8988T (cell line): ENCODE results near the gene TSPAN13.

ENCODE experiments used
- DNase-seq: peaks from one replicate; pipeline ENCODE4 v3.0.0; 2011

The TSPAN13 gene

DNA sequence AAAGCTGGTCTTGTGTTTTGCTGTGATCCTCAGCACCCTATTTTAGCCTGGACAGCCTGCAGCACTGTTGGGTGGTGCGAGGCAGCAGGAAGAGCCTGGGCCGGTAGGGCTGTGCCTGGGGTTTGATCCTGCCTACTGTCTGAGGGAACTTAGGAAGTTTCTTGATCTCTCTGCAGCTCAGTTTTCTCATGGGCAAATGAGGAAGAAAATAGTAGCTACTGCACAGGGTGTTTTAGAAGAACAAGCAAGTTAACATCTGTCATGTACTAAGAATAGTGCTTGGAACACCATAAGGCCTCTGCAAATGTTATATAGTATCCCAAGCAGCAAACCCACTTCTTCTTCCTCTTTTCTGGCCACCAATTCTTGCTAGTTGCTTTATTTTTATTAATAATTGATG is 63.3 kb downstream of the TSPAN13 start:
- no peak for DNase-seq

DNA sequence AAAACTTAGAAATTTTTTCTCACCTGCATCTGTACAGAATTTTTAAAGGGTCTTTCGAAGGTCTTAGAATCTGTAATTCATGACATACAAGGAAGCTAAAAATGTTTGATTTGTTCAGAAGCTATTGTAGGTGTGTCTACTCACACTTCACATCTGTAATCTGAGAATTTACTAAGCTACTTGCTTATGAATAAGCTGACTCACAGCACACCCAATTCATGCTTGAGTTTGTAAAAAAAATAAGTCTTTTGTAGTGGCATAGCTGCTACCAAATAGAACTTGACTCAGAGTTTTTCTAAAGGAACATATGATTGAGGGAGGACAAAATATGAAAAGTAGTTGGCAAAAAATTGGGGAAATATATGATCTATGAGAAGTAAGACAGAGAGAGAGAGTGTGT is 64.0 kb downstream of the TSPAN13 start:
- DNase-seq: no peak

DNA sequence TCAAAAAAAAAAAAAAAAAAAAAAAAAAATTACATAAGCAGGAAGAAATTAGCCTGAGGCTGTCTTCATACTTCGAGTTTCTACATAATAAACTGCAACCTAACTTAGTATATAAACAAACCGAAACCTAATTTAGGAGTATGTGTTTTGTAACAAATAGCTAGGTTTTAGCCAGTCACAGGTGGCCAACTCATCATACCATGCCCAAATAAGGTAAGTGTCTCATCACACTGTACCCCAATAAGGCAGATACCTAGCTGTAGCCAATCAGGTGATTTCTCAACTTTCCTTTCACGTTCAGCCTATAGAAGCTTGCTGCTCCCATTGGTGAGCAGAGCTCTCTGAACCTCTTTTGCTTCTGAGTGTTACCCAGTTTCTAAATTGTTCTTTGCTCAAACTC is 65.2 kb downstream of the TSPAN13 start:
- DNase-seq: no peak

DNA sequence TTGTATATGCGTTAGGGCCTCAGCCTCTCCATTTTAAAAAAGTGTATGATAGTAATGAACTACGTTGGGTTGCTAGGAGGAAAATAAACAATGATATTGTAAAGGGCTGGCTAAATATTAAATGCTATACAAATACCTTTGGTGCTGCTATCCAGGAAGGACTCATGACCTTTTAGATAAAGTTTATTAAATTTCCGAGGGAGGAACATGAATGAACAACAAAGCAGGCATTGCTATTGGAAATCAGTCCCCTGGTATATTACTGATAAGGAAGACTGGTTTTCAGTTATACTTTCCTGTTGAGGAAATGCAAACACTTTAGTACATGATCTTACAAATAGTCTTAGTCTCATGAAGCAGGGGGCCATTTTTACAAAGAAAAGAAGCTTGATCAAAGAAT is 68.5 kb downstream of the TSPAN13 start:
- DNase-seq: no peak

DNA sequence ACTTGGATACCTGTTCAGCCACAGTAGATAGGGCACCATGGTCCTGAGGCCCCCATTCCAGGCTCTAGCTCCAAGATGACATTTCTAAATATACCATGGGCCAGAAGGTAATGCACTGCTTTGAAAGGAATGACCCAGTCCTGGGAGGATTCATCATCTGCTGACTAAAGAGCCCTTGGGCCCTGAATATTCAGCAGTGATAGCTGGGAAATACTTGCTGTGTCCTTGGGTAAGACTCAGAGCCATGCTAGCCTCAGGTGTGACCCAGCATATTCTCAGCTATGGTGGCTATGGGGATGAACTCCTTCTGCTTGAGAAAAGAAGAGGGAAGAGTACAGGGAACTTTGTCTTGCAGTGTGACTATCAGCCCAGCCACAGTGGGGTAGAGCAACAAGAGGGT is 72.5 kb downstream of the TSPAN13 start:
- DNase-seq: no peak

DNA sequence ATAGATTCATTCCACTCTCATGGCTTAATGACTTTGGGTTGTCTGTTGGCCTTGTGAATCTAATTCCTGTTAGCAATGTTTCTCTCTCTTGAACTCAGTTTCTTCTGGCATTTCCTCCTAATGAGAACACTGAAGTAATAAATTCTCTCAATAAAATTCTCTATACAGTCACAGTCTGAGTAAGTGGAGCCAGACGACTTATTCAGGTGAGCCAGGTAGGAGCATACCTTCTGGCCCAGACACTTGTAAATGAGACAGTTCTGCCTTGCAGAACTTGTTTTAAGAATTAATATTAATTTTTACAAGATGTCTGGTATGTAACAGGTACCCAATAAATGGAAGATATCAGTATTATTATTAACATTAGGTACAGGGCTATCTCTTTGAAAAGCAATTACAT is 79.8 kb downstream of the TSPAN13 start:
- no peak for DNase-seq
